ENCODE results near the gene HDAC9. TPM values are rescaled to one million over a fixed set of nuclear protein-coding genes. Genes with fewer than 3 reads are reported as not detected.
A peak's percentile ranks its signal among the peaks of the same experiment; 100 is the strongest.

HDAC9 gene
- polyA plus RNA-seq, 1 of the 3 experiments (the other 2 are of a cell fraction): 11.6 TPM

GRCh38 chr7:18503126-18503866 lies 7.7 kb downstream of the HDAC9 start:
- 64% methylated on average over 4 of the region's 4 CpGs for WGBS (ENCODE audit: low lambda C conversion rate)
- no peaks in the 10 kb centered on the region for H3K27me3 ChIP-seq (ENCODE audit: insufficient read depth)
- ChIA-PET POLR2A (no interaction called here), CTCF (interaction anchor here (0.9 to 2.4 kb wide), 7 partner anchors 9 to 146 kb away, joined by 3 to 11 read pairs (median 3); no protein-coding TSS in a partner anchor)
- DNase-seq: no peak
- no peak overlapping the region for H3K4me3 ChIP-seq (ENCODE audit: low read depth in 2 of 2, low read length in 1 of 2)
- H3K79me2 ChIP-seq (ENCODE audit: insufficient read depth): peaks cover 18% of the 10 kb centered on the region; the same call in 1 of the 2 replicates
- H3K4me1 ChIP-seq (ENCODE audit: control insufficient read depth in 1 of 2, insufficient read depth in 2 of 2, low read depth in 1 of 2, low read length in 1 of 2): peaks cover 36 to 40% of the 10 kb centered on the region in 2 experiments
- H3K9ac ChIP-seq: no peak overlapping the region
- no peak overlapping the region for H3K27ac ChIP-seq (ENCODE audit: low read depth in 2 of 2, low read length in 1 of 2)
- H4K20me1 ChIP-seq (ENCODE audit: insufficient read depth): no peaks in the 10 kb centered on the region
- no peaks in the 10 kb centered on the region for H3K9me2 ChIP-seq
- H3F3A ChIP-seq (replicated peaks; ENCODE audit: insufficient read depth): peaks cover 34% of the 10 kb centered on the region
- H3K9me3 ChIP-seq: no peaks in the 10 kb centered on the region
- H2AFZ ChIP-seq (ENCODE audit: low read depth): 0 out of 2 replicates have a peak overlapping the region, but pooled peaks have one; percentile 39
- H3K36me3 ChIP-seq (replicated peaks in 1 of 2; ENCODE audit: control insufficient read depth in 1 of 2, insufficient read depth in 2 of 2, low read length in 1 of 2): peaks cover 0 to 7% of the 10 kb centered on the region in 2 experiments
- H3K4me2 ChIP-seq: no peak overlapping the region
- TF ChIP-seq IRF3 (IDR thresholded peaks at IDR 0.05; ENCODE audit: low read depth, low read length) (no peak), SIN3A (IDR thresholded peaks at IDR 0.05; ENCODE audit: borderline replicate concordance, low read depth, low read length) (no peak), NFIC (IDR thresholded peaks at IDR 0.05; ENCODE audit: borderline replicate concordance) (no peak), JUND (IDR thresholded peaks at IDR 0.05) (no peak), RCOR1 (IDR thresholded peaks at IDR 0.05; ENCODE audit: low read length) (no peak), NRF1 (IDR thresholded peaks at IDR 0.05; ENCODE audit: low read depth, low read length) (no peak)

DNA sequence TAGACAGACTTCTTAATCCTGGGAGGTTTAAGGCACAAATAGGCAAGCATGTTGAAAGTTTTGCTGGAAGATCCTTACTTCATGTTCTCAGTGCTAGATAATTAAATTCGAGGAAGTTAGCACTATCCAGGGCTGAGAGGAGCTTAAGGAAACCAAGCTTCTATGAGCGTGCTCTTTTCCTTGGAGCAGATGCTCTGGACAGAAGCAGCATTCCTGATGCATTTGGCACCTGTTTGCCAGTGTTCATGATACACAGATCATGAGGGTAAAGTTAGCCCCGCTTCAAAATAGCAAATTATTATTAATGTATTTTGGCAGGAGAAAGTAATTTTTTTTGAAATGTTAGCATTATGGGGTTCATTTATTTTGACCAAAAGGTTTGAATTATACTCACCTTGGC lies 9.4 kb downstream of the HDAC9 start:
- H3K27me3 ChIP-seq (ENCODE audit: insufficient read depth): no peaks in the 10 kb centered on the region
- ChIA-PET POLR2A (no interaction called here), CTCF (interaction anchor here (1.6 to 2.1 kb wide), 4 partner anchors 7 to 153 kb away, joined by 5 to 13 read pairs (median 8); no protein-coding TSS in a partner anchor)
- no peaks in the 10 kb centered on the region for H3K9me2 ChIP-seq
- no peaks in the 10 kb centered on the region for H4K20me1 ChIP-seq (ENCODE audit: insufficient read depth)
- peaks cover 44% of the 10 kb centered on the region for H3F3A ChIP-seq (replicated peaks; ENCODE audit: insufficient read depth)
- H3K36me3 ChIP-seq (replicated peaks in 1 of 2; ENCODE audit: control insufficient read depth in 1 of 2, insufficient read depth in 2 of 2, low read length in 1 of 2): peaks cover 0 to 7% of the 10 kb centered on the region in 2 experiments
- H2AFZ ChIP-seq (ENCODE audit: low read depth): no peak overlapping the region
- no peak overlapping the region for H3K4me3 ChIP-seq (ENCODE audit: low read depth in 2 of 2, low read length in 1 of 2)
- peak overlapping the region; percentile 75 to 78; a peak in 2 of 4 replicates for H3K27ac ChIP-seq (ENCODE audit: low read depth in 2 of 2, low read length in 1 of 2)
- TF ChIP-seq FOXJ3 (CRISPR knock-in tag; IDR thresholded peaks at IDR 0.05) (no peak), FOXM1 (IDR thresholded peaks at IDR 0.05; ENCODE audit: low read depth) (no peak), EZH2phosphoT487 (IDR thresholded peaks at IDR 0.05; ENCODE audit: borderline replicate concordance, low read depth) (no peak)
- WGBS (ENCODE audit: low lambda C conversion rate): 67% methylated on average over 3 of the region's 3 CpGs
- H3K79me2 ChIP-seq (ENCODE audit: insufficient read depth): peaks cover 19% of the 10 kb centered on the region
- H3K9me3 ChIP-seq: no peaks in the 10 kb centered on the region
- H3K9ac ChIP-seq: no peak overlapping the region
- no peak for DNase-seq
- no peak overlapping the region for H3K4me2 ChIP-seq
- peaks cover 24 to 37% of the 10 kb centered on the region in 2 experiments for H3K4me1 ChIP-seq (ENCODE audit: control insufficient read depth in 1 of 2, insufficient read depth in 2 of 2, low read depth in 1 of 2, low read length in 1 of 2)

Measured in SK-N-SH (cell line).